Esophagus muscularis mucosa (tissue), 4 donors: Measurements from ENCODE around the gene PARG.
"Not testable (repeated sequence)": the region's sequence is repeated elsewhere in the genome, so short reads cannot be mapped to it uniquely, and the experiment has no call there.

Experiments used
- CTCF ChIP-seq, 3 experiments: fragments of 200-600 bp in 2 of 3; fragments of 450-650 bp in 1 of 3; sonication (generic) in 2 of 3; IDR thresholded peaks; one replicate each; pipeline ENCODE4 v1.5.1; 2017 to 2019; ENCODE audit warnings: antibody characterized with exemption in 3 of 3, mild to moderate bottlenecking in 2 of 3, moderate library complexity in 1 of 3
- EP300 ChIP-seq: sonication (generic); formaldehyde crosslinking; IDR thresholded peaks from one replicate; pipeline ENCODE4 v1.6.1; 2017; ENCODE audit warnings: antibody characterized with exemption
- POLR2A ChIP-seq: fragments of 450-650 bp; IDR thresholded peaks from one replicate; pipeline ENCODE4 v1.6.1; 2017; ENCODE audit warnings: antibody characterized with exemption, moderate library complexity, mild to moderate bottlenecking, low read depth

GRCh38 chr10:49931276-49931675 lies 10.6 kb downstream of the PARG start:
- TF ChIP-seq POLR2A; CTCF (IDR thresholded peaks at IDR 0.05); EP300: not testable (repeated sequence)
